ENCODE measurements around the gene INHBA.

The INHBA gene

GRCh38 chr7:41702635-41703371, at the start of gene INHBA:
Gene INHBA (minus strand): TSS chr7:41703090. CDS start chr7:41700374, 2,716 bp downstream.
- Histone ChIP-seq H3K36me3 (ENCODE audit: control insufficient read depth, insufficient read depth, low read length) (no peaks in the 10 kb centered on the region), H3K27ac (ENCODE audit: low read length) (no peak within 1 kb of the TSS), H3K27me3 (ENCODE audit: control insufficient read depth, insufficient read depth, low read length) (no peaks in the 10 kb centered on the region; the same call in 1 of the 2 replicates), H3K4me1 (ENCODE audit: control insufficient read depth, insufficient read depth, low read length) (peaks cover 4% of the 10 kb centered on the region), H3K9me3 (ENCODE audit: control insufficient read depth, insufficient read depth, low read length) (no peaks in the 10 kb centered on the region), H3K4me3 (ENCODE audit: low read length) (no peak within 1 kb of the TSS)
- no peak for DNase-seq (ENCODE audit: low read depth, low spot score)
- no CpG with 5 or more reads among the region's 3 CpGs for WGBS (ENCODE audit: insufficient coverage, insufficient read length)

- WGBS (ENCODE audit: insufficient coverage, insufficient read length): no CpG with 5 or more reads among the region's 2 CpGs
These were observed 49.7 kb upstream of the INHBA start for GRCh38 chr7:41752615-41753014.

GRCh38 chr7:41750661-41751540, 48.0 kb upstream of the INHBA start:
- no peaks in the 10 kb centered on the region for H3K9me3 ChIP-seq (ENCODE audit: control insufficient read depth, insufficient read depth, low read length)
- DNase-seq (ENCODE audit: low read depth, low spot score): no peak
- H3K4me3 ChIP-seq (ENCODE audit: low read length): no peak overlapping the region
- H3K4me1 ChIP-seq (ENCODE audit: control insufficient read depth, insufficient read depth, low read length): no peaks in the 10 kb centered on the region
- no peaks in the 10 kb centered on the region for H3K36me3 ChIP-seq (ENCODE audit: control insufficient read depth, insufficient read depth, low read length)
- no peaks in the 10 kb centered on the region for H3K27me3 ChIP-seq (ENCODE audit: control insufficient read depth, insufficient read depth, low read length)
- H3K27ac ChIP-seq (ENCODE audit: low read length): no peak overlapping the region
- WGBS (ENCODE audit: insufficient coverage, insufficient read length): no CpG with 5 or more reads among the region's 1 CpG

More at GRCh38 chr7:41752615-41753014, 49.7 kb upstream of the INHBA start:
- Histone ChIP-seq H3K36me3 (ENCODE audit: control insufficient read depth, insufficient read depth, low read length) (no peaks in the 10 kb centered on the region), H3K4me3 (ENCODE audit: low read length) (no peak overlapping the region), H3K4me1 (ENCODE audit: control insufficient read depth, insufficient read depth, low read length) (no peaks in the 10 kb centered on the region), H3K27ac (ENCODE audit: low read length) (no peak overlapping the region), H3K9me3 (ENCODE audit: control insufficient read depth, insufficient read depth, low read length) (no peaks in the 10 kb centered on the region; the same call in 1 of the 2 replicates), H3K27me3 (ENCODE audit: control insufficient read depth, insufficient read depth, low read length) (no peaks in the 10 kb centered on the region)
- no peak for DNase-seq (ENCODE audit: low read depth, low spot score)

GRCh38 chr7:41747961-41748360, 45.1 kb upstream of the INHBA start:
- DNase-seq (ENCODE audit: low read depth, low spot score): no peak

GRCh38 chr7:41745451-41745850, 42.6 kb upstream of the INHBA start:
- H3K9me3 ChIP-seq (ENCODE audit: control insufficient read depth, insufficient read depth, low read length): no peaks in the 10 kb centered on the region
- no peak overlapping the region for H3K27ac ChIP-seq (ENCODE audit: low read length)
- H3K27me3 ChIP-seq (ENCODE audit: control insufficient read depth, insufficient read depth, low read length): no peaks in the 10 kb centered on the region
- 0 out of 2 replicates have a peak, but pooled peaks cover 1% of the 10 kb centered on the region for H3K4me1 ChIP-seq (ENCODE audit: control insufficient read depth, insufficient read depth, low read length)
- no peak for DNase-seq (ENCODE audit: low read depth, low spot score)
- no peak overlapping the region for H3K4me3 ChIP-seq (ENCODE audit: low read length)
- no peaks in the 10 kb centered on the region for H3K36me3 ChIP-seq (ENCODE audit: control insufficient read depth, insufficient read depth, low read length)

More at GRCh38 chr7:41747961-41748360, 45.1 kb upstream of the INHBA start:
- Histone ChIP-seq H3K4me1 (ENCODE audit: control insufficient read depth, insufficient read depth, low read length) (0 out of 2 replicates have a peak, but pooled peaks cover 1% of the 10 kb centered on the region), H3K4me3 (ENCODE audit: low read length) (no peak overlapping the region), H3K27ac (ENCODE audit: low read length) (no peak overlapping the region), H3K27me3 (ENCODE audit: control insufficient read depth, insufficient read depth, low read length) (no peaks in the 10 kb centered on the region), H3K9me3 (ENCODE audit: control insufficient read depth, insufficient read depth, low read length) (no peaks in the 10 kb centered on the region), H3K36me3 (ENCODE audit: control insufficient read depth, insufficient read depth, low read length) (no peaks in the 10 kb centered on the region)

- Histone ChIP-seq H3K36me3 (ENCODE audit: control insufficient read depth, insufficient read depth, low read length) (no peaks in the 10 kb centered on the region), H3K27me3 (ENCODE audit: control insufficient read depth, insufficient read depth, low read length) (no peaks in the 10 kb centered on the region), H3K4me3 (ENCODE audit: low read length) (no peak overlapping the region), H3K4me1 (ENCODE audit: control insufficient read depth, insufficient read depth, low read length) (0 out of 2 replicates have a peak, but pooled peaks cover 1% of the 10 kb centered on the region), H3K27ac (ENCODE audit: low read length) (no peak overlapping the region), H3K9me3 (ENCODE audit: control insufficient read depth, insufficient read depth, low read length) (no peaks in the 10 kb centered on the region)
- DNase-seq (ENCODE audit: low read depth, low spot score): no peak
- no CpG with 5 or more reads among the region's 4 CpGs for WGBS (ENCODE audit: insufficient coverage, insufficient read length)
These were observed 41.3 kb upstream of the INHBA start for GRCh38 chr7:41744161-41744560.

GRCh38 chr7:41742401-41743020, 39.6 kb upstream of the INHBA start:
- Histone ChIP-seq H3K27ac (ENCODE audit: low read length) (no peak overlapping the region), H3K4me3 (ENCODE audit: low read length) (no peak overlapping the region), H3K36me3 (ENCODE audit: control insufficient read depth, insufficient read depth, low read length) (no peaks in the 10 kb centered on the region), H3K9me3 (ENCODE audit: control insufficient read depth, insufficient read depth, low read length) (no peaks in the 10 kb centered on the region), H3K27me3 (ENCODE audit: control insufficient read depth, insufficient read depth, low read length) (no peaks in the 10 kb centered on the region), H3K4me1 (ENCODE audit: control insufficient read depth, insufficient read depth, low read length) (0 out of 2 replicates have a peak, but pooled peaks cover 1% of the 10 kb centered on the region)
- no peak for DNase-seq (ENCODE audit: low read depth, low spot score)
- no CpG with 5 or more reads among the region's 2 CpGs for WGBS (ENCODE audit: insufficient coverage, insufficient read length)

GRCh38 chr7:41738806-41739205, 35.9 kb upstream of the INHBA start:
- Histone ChIP-seq H3K27me3 (ENCODE audit: control insufficient read depth, insufficient read depth, low read length) (no peaks in the 10 kb centered on the region), H3K27ac (ENCODE audit: low read length) (no peak overlapping the region), H3K9me3 (ENCODE audit: control insufficient read depth, insufficient read depth, low read length) (no peaks in the 10 kb centered on the region), H3K4me1 (ENCODE audit: control insufficient read depth, insufficient read depth, low read length) (0 out of 2 replicates have a peak, but pooled peaks cover under 1% of the 10 kb centered on the region), H3K4me3 (ENCODE audit: low read length) (no peak overlapping the region), H3K36me3 (ENCODE audit: control insufficient read depth, insufficient read depth, low read length) (no peaks in the 10 kb centered on the region)
- no peak for DNase-seq (ENCODE audit: low read depth, low spot score)
- no CpG with 5 or more reads among the region's 3 CpGs for WGBS (ENCODE audit: insufficient coverage, insufficient read length)

- Histone ChIP-seq H3K4me3 (ENCODE audit: low read length) (no peak overlapping the region), H3K4me1 (ENCODE audit: control insufficient read depth, insufficient read depth, low read length) (no peaks in the 10 kb centered on the region), H3K27ac (ENCODE audit: low read length) (no peak overlapping the region), H3K9me3 (ENCODE audit: control insufficient read depth, insufficient read depth, low read length) (no peaks in the 10 kb centered on the region), H3K27me3 (ENCODE audit: control insufficient read depth, insufficient read depth, low read length) (no peaks in the 10 kb centered on the region), H3K36me3 (ENCODE audit: control insufficient read depth, insufficient read depth, low read length) (no peaks in the 10 kb centered on the region)
- WGBS (ENCODE audit: insufficient coverage, insufficient read length): no CpG with 5 or more reads among the region's 4 CpGs
- DNase-seq (ENCODE audit: low read depth, low spot score): no peak
These were observed 35.4 kb upstream of the INHBA start for GRCh38 chr7:41738336-41738735.

GRCh38 chr7:41735206-41735605, 32.3 kb upstream of the INHBA start:
- WGBS (ENCODE audit: insufficient coverage, insufficient read length): no CpG with 5 or more reads among the region's 3 CpGs
- Histone ChIP-seq H3K36me3 (ENCODE audit: control insufficient read depth, insufficient read depth, low read length) (no peaks in the 10 kb centered on the region), H3K9me3 (ENCODE audit: control insufficient read depth, insufficient read depth, low read length) (no peaks in the 10 kb centered on the region), H3K4me1 (ENCODE audit: control insufficient read depth, insufficient read depth, low read length) (no peaks in the 10 kb centered on the region), H3K4me3 (ENCODE audit: low read length) (no peak overlapping the region), H3K27me3 (ENCODE audit: control insufficient read depth, insufficient read depth, low read length) (no peaks in the 10 kb centered on the region), H3K27ac (ENCODE audit: low read length) (no peak overlapping the region)
- no peak for DNase-seq (ENCODE audit: low read depth, low spot score)
